Measurements from ENCODE around the gene EPHA8. TPM values are rescaled to one million over a fixed set of nuclear protein-coding genes. Genes with fewer than 3 reads are reported as not detected.

Gene EPHA8
- total RNA-seq, 1 experiment from 2014 or later: not detected

GRCh38 chr1:22598736-22599135 is 35.4 kb downstream of the EPHA8 start:
- Histone ChIP-seq H3K36me3 (ENCODE audit: control insufficient read depth, insufficient read depth, low read length) (no peaks in the 10 kb centered on the region), H3K27me3 (replicated peaks; ENCODE audit: control insufficient read depth, insufficient read depth, low read length) (no peaks in the 10 kb centered on the region), H3K9me3 (no peaks in the 10 kb centered on the region), H3K4me3 (ENCODE audit: low read depth, low read length) (no peak overlapping the region), H3K4me1 (no peaks in the 10 kb centered on the region)
- intact Hi-C loops (cut with micrococcal nuclease; ENCODE audit: unreplicated experiment): no loop called here
- Mint-ChIP-seq H3K27ac (ENCODE audit: unreplicated experiment) (no peak overlapping the region), H3K9me3 (ENCODE audit: unreplicated experiment) (no peaks in the 10 kb centered on the region), H3K27me3 (ENCODE audit: insufficient read depth, unreplicated experiment) (peaks cover 18% of the 10 kb centered on the region), H3K4me1 (ENCODE audit: low read depth, unreplicated experiment) (no peaks in the 10 kb centered on the region), H3K4me3 (ENCODE audit: unreplicated experiment) (no peak overlapping the region), H3K36me3 (ENCODE audit: insufficient read depth, unreplicated experiment) (no peaks in the 10 kb centered on the region)
- ChIA-PET CTCF (no interaction called here), POLR2A (no interaction called here)
- DNase-seq: no peak
- no TSS peak for BruUV-seq (replicated peaks)
- no peak for TF ChIP-seq CTCF (IDR thresholded peaks at IDR 0.05; ENCODE audit: insufficient read depth in 1 of 2, low read depth in 1 of 2, low read length in 1 of 2, severe bottlenecking in 1 of 2, unreplicated experiment in 1 of 2)

DNA sequence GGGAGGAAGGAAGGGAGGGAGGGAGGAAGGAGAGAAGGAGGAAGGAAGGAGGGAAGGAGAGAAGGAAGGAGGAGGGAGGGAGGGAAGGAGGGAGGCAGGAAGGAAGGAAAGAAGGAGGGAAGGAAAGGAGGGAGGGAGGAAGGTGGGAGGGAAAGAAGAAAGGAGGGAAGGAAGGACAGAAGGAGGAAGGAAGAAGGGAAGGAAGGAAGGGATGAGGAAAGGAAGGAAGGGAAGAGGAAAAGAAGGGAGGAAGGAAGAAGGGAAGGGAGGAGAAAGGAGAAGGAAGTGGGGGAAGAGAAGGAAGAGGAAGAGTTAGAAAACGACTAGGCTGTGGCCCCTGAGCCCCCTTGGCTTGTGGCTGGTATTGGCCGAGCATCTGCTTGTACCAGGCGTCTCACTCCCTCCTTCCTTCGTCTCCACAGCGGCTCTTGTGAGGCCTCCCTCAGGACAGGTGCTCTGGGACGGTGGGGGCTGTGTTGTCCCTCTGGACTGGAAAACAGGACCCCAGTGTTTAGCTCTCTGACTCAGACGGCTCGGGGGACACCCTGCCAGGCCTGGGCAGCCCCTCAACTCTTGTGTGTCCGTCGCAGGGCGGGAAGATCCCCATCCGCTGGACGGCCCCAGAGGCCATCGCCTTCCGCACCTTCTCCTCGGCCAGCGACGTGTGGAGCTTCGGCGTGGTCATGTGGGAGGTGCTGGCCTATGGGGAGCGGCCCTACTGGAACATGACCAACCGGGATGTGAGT is 37.0 kb downstream of the EPHA8 start:
- no peaks in the 10 kb centered on the region for H3K36me3 ChIP-seq (ENCODE audit: control insufficient read depth, insufficient read depth, low read length)
- no peaks in the 10 kb centered on the region for H3K9me3 Mint-ChIP-seq (ENCODE audit: unreplicated experiment)
- H3K4me1 ChIP-seq: no peaks in the 10 kb centered on the region
- H3K36me3 Mint-ChIP-seq (ENCODE audit: insufficient read depth, unreplicated experiment): no peaks in the 10 kb centered on the region
- BruUV-seq (replicated peaks): no TSS peak
- TF ChIP-seq CTCF (IDR thresholded peaks at IDR 0.05; ENCODE audit: insufficient read depth in 1 of 2, low read depth in 1 of 2, low read length in 1 of 2, severe bottlenecking in 1 of 2, unreplicated experiment in 1 of 2): no peak
- H3K4me3 ChIP-seq (ENCODE audit: low read depth, low read length): no peak overlapping the region
- peak; percentile 33 to 51 for DNase-seq
- H3K9me3 ChIP-seq: no peaks in the 10 kb centered on the region
- intact Hi-C loops (cut with micrococcal nuclease; ENCODE audit: unreplicated experiment): no loop called here
- peaks cover 29% of the 10 kb centered on the region for H3K27me3 Mint-ChIP-seq (ENCODE audit: insufficient read depth, unreplicated experiment)
- POLR2A ChIA-PET: no interaction called here
- H3K27me3 ChIP-seq (replicated peaks; ENCODE audit: control insufficient read depth, insufficient read depth, low read length): no peaks in the 10 kb centered on the region
- no peaks in the 10 kb centered on the region for H3K4me1 Mint-ChIP-seq (ENCODE audit: low read depth, unreplicated experiment)
- H3K27ac Mint-ChIP-seq (ENCODE audit: unreplicated experiment): no peak overlapping the region
- CTCF ChIA-PET: no interaction called here
- H3K4me3 Mint-ChIP-seq (ENCODE audit: unreplicated experiment): no peak overlapping the region

- no peak for TF ChIP-seq CTCF (IDR thresholded peaks at IDR 0.05; ENCODE audit: insufficient read depth in 1 of 2, low read depth in 1 of 2, low read length in 1 of 2, severe bottlenecking in 1 of 2, unreplicated experiment in 1 of 2)
Observed at GRCh38 chr1:22600817-22601605, 37.7 kb downstream of the EPHA8 start.

More at GRCh38 chr1:22600817-22601605, 37.7 kb downstream of the EPHA8 start:
- H3K27me3 Mint-ChIP-seq (ENCODE audit: insufficient read depth, unreplicated experiment): peaks cover 32% of the 10 kb centered on the region
- H3K4me3 Mint-ChIP-seq (ENCODE audit: unreplicated experiment): no peak overlapping the region
- H3K4me1 Mint-ChIP-seq (ENCODE audit: low read depth, unreplicated experiment): no peaks in the 10 kb centered on the region
- Histone ChIP-seq H3K36me3 (ENCODE audit: control insufficient read depth, insufficient read depth, low read length) (no peaks in the 10 kb centered on the region), H3K27me3 (replicated peaks; ENCODE audit: control insufficient read depth, insufficient read depth, low read length) (no peaks in the 10 kb centered on the region), H3K9me3 (no peaks in the 10 kb centered on the region), H3K4me1 (no peaks in the 10 kb centered on the region), H3K4me3 (ENCODE audit: low read depth, low read length) (no peak overlapping the region)
- BruUV-seq (replicated peaks): no TSS peak
- CTCF ChIA-PET: no interaction called here
- no peak for DNase-seq
- H3K9me3 Mint-ChIP-seq (ENCODE audit: unreplicated experiment): no peaks in the 10 kb centered on the region
- intact Hi-C loops (cut with micrococcal nuclease; ENCODE audit: unreplicated experiment): no loop called here
- H3K36me3 Mint-ChIP-seq (ENCODE audit: insufficient read depth, unreplicated experiment): no peaks in the 10 kb centered on the region
- H3K27ac Mint-ChIP-seq (ENCODE audit: unreplicated experiment): no peak overlapping the region
- POLR2A ChIA-PET: no interaction called here

Data from Caco-2 (cell line).